Left lung (tissue), 10 donors: ENCODE measurements around the gene MAN2B2. TPM values are rescaled to one million over a fixed set of nuclear protein-coding genes. Genes with fewer than 3 reads are reported as not detected.

ENCODE experiments used
- ATAC-seq: fragments of 200-7000 bp; cut with Tn5 transposase; one replicate; pipeline ENCODE4 v1.9.1; 2020; ENCODE audit warnings: moderate library complexity
- DNase-seq, 4 donors: peaks; one replicate each; pipeline ENCODE4 v3.0.0-alpha.2; 2013 to 2020
- H3K27ac ChIP-seq, 2 donors: fragments of 200-600 bp; sonication (generic) in 1 of 2; one replicate each; pipeline versions ENCODE4 v1.5.0 to v1.8.0; 2020 to 2021
- H3K27me3 ChIP-seq, 2 donors: fragments of 200-600 bp; sonication (generic) in 1 of 2; one replicate each; pipeline versions ENCODE4 v1.5.0 to v1.8.0; 2020 to 2021
- H3K36me3 ChIP-seq, 2 donors: fragments of 200-600 bp; sonication (generic) in 1 of 2; one replicate each; pipeline versions ENCODE4 v1.5.0 to v1.8.0; 2020 to 2021
- H3K4me1 ChIP-seq, 2 donors: fragments of 200-600 bp; one replicate each; pipeline ENCODE4 v1.8.0; 2021
- H3K4me3 ChIP-seq, 2 donors: fragments of 200-600 bp; sonication (generic) in 1 of 2; one replicate each; pipeline versions ENCODE4 v1.5.0 to v1.8.0; 2020 to 2021; ENCODE audit warnings: mild to moderate bottlenecking in 1 of 2
- H3K9me3 ChIP-seq, 2 donors: fragments of 200-600 bp; sonication (generic) in 1 of 2; one replicate each; pipeline versions ENCODE4 v1.5.0 to v1.8.0; 2020 to 2021
- intact Hi-C, 2 donors: fragments of 100-400 bp; cut with DNase I; formaldehyde crosslinking; loops; one replicate each; pipeline versions ENCODE4 v1.11.2 to v1.14.2; 2022
- polyA plus RNA-seq, 6 donors: library from polyadenylated mRNA; unstranded; fragments of 120-200 nt; gene quantifications; one replicate each; pipeline ENCODE4 v1.2.1, GENCODE V29; 2013; ENCODE audit not compliant: insufficient read length in 6 of 6
- total RNA-seq, 2 donors: library from RNA; stranded (reverse); fragmentation: NEBNext Ultra II Directional; extraction: Animal tissue kit (Norgen Biotek cat#: 25700); gene quantifications; one replicate each; pipeline ENCODE4 v1.2.1, GENCODE V29; 2021
- TF ChIP-seq, protein P1 (sequence below), 2 donors: fragments of 200-600 bp; sonication (generic) in 1 of 2; IDR thresholded peaks; one replicate each; pipeline versions ENCODE4 v1.5.0 to v1.8.0; 2021; ENCODE audit warnings: antibody characterized with exemption in 2 of 2
- donor health status: DM: no; HTN: yes; CAD: no.
- donor health status: DM: no; HTN: no; CAD: no.

MAN2B2 gene
- total and polyA plus RNA-seq, 8 donors = 14.2 to 38.3 (median 16.4) TPM

GRCh38 chr4:6618386-6619115, 43.6 kb downstream of the MAN2B2 start:
- H3K36me3 ChIP-seq = peaks cover 0 to 81% of the 10 kb centered on the region in 2 donors
- H3K27me3 ChIP-seq = no peaks in the 10 kb centered on the region
- no peak overlapping the region for H3K27ac ChIP-seq
- DNase-seq = no peak
- H3K4me1 ChIP-seq = no peaks in the 10 kb centered on the region
- intact Hi-C loops = no loop called here
- TF ChIP-seq, protein P1, sequence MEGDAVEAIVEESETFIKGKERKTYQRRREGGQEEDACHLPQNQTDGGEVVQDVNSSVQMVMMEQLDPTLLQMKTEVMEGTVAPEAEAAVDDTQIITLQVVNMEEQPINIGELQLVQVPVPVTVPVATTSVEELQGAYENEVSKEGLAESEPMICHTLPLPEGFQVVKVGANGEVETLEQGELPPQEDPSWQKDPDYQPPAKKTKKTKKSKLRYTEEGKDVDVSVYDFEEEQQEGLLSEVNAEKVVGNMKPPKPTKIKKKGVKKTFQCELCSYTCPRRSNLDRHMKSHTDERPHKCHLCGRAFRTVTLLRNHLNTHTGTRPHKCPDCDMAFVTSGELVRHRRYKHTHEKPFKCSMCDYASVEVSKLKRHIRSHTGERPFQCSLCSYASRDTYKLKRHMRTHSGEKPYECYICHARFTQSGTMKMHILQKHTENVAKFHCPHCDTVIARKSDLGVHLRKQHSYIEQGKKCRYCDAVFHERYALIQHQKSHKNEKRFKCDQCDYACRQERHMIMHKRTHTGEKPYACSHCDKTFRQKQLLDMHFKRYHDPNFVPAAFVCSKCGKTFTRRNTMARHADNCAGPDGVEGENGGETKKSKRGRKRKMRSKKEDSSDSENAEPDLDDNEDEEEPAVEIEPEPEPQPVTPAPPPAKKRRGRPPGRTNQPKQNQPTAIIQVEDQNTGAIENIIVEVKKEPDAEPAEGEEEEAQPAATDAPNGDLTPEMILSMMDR (IDR thresholded peaks at IDR 0.05) = no peak
- no peak overlapping the region for H3K4me3 ChIP-seq
- H3K9me3 ChIP-seq = no peaks in the 10 kb centered on the region
- no peak for ATAC-seq

DNA sequence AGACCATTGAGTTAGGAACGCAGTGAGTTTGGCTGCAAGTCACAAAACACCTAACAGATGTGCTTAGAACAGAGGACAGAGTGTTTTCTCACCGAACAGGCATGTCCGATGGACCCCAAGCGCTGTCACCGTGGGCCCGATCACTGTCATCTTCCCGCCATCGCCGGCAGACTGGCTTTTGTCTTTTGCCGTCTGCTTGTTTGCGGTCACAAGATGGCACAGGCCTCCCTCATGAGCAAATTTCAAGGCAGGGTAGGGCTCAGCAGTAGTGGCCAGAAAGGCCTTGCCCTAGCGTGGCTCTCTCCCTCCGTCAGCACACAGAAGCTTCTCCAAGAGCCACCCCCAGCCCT, 44.1 kb downstream of the MAN2B2 start:
- peaks cover 0 to 76% of the 10 kb centered on the region in 2 donors for H3K36me3 ChIP-seq
- no peaks in the 10 kb centered on the region for H3K4me1 ChIP-seq
- no peaks in the 10 kb centered on the region for H3K27me3 ChIP-seq
- intact Hi-C loops = no loop called here
- ATAC-seq (no peak), DNase-seq (no peak)
- H3K9me3 ChIP-seq = no peaks in the 10 kb centered on the region
- no peak overlapping the region for H3K4me3 ChIP-seq
- no peak overlapping the region for H3K27ac ChIP-seq
- TF ChIP-seq, protein P1 (IDR thresholded peaks at IDR 0.05) = no peak

GRCh38 chr4:6619466-6620255, 44.7 kb downstream of the MAN2B2 start:
- DNase-seq (no peak), ATAC-seq (no peak)

GRCh38 chr4:6620296-6620695, 45.3 kb downstream of the MAN2B2 start:
- H3K9me3 ChIP-seq = no peaks in the 10 kb centered on the region
- no peak overlapping the region for H3K27ac ChIP-seq
- intact Hi-C loops = no loop called here
- TF ChIP-seq, protein P1 (IDR thresholded peaks at IDR 0.05) = no peak
- no peak for ATAC-seq
- no peak overlapping the region for H3K4me3 ChIP-seq
- DNase-seq = no peak
- H3K36me3 ChIP-seq = peaks cover 0 to 64% of the 10 kb centered on the region in 2 donors
- no peaks in the 10 kb centered on the region for H3K4me1 ChIP-seq
- H3K27me3 ChIP-seq = no peaks in the 10 kb centered on the region

More at GRCh38 chr4:6619466-6620255, 44.7 kb downstream of the MAN2B2 start:
- intact Hi-C loops = no loop called here
- TF ChIP-seq, protein P1 (IDR thresholded peaks at IDR 0.05) = no peak
- Histone ChIP-seq H3K27me3 (no peaks in the 10 kb centered on the region), H3K4me1 (no peaks in the 10 kb centered on the region), H3K9me3 (no peaks in the 10 kb centered on the region), H3K27ac (no peak overlapping the region), H3K36me3 (peaks cover 0 to 71% of the 10 kb centered on the region in 2 donors), H3K4me3 (no peak overlapping the region)

GRCh38 chr4:6620891-6621555, 46.0 kb downstream of the MAN2B2 start:
- ATAC-seq (no peak), DNase-seq (no peak)
- Histone ChIP-seq H3K27me3 (no peaks in the 10 kb centered on the region), H3K9me3 (no peaks in the 10 kb centered on the region), H3K27ac (no peak overlapping the region), H3K4me3 (no peak overlapping the region), H3K36me3 (peaks cover 0 to 57% of the 10 kb centered on the region in 2 donors), H3K4me1 (no peaks in the 10 kb centered on the region)
- TF ChIP-seq, protein P1 (IDR thresholded peaks at IDR 0.05) = no peak
- intact Hi-C loops = no loop called here
